ENCODE results near the gene GRAMD1A.
"Not testable (repeated sequence)": the region's sequence is repeated elsewhere in the genome, so short reads cannot be mapped to it uniquely, and the experiment has no call there.

The GRAMD1A gene

DNA sequence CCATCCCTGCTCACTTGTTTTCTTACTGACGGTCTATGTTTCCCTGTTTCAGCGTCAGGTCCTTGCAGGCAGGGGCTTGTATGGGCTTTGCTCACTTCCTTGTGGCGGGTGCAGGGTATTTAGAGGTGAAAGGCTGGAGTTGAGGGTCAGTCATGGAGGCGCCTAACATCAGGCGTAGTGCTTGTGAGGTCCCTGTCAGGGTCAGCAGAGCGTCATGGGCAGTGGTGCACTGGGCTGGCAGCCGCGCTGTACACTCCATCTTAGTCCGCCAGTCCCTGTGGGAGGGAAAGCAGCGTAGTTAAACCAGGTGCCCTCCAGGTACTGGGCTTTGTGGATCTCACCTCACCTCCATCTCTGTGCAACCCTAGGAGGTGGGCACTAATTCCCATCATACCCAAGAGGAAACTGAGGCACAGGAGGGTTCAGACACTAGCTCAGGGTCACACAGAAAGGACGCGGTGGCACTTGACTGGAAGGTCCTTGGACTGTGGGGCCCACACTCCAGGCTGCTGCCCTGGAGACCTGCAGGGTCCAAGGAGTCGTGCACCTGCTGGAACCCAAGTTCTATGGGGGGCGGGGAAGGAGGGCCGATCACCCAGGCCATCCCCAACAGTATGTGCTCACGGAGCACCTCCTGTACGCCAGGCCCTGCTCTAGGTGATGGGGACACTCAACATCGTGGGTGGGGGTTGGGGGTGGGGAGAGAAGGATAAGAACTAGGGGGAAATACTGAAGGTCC, 4.6 kb downstream of the GRAMD1A start:
- DNase-seq (ENCODE audit: low spot score), result no peak

DNA sequence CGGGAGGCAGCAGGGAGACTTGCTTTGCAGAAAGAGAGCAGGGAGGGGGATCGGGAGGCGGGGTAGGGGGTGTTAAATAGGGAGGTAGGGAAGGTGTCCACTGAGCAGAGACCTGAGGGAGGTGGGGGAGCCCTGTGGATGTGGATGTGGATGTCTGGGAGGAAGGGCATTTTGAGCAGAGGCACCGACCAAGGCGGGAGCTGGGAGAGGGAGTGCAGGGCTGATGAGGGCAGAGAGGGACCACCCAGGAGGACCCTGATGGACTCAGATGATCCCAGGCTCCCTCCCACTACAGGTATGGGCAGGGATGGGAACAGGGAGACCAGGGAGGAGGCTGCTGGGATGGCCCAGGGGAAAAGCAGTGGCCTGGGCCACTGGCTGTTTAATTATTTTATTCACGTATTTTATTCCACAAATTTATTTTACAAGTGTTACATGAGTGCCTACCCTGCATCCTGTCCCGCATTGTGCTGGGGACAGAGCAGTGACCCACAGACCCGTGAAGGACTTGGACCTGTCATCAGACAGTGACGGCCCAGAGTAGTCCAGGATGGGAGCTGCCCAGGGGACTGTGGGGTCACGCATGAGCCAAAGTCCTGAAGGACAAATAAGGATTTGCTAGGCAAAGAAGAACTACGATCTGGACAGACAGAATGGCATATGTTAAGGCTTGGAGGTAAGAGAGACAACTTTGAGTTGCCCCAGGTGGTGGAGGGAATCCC, 5.3 kb downstream of the GRAMD1A start:
- DNase-seq (ENCODE audit: low spot score), result no peak

DNA sequence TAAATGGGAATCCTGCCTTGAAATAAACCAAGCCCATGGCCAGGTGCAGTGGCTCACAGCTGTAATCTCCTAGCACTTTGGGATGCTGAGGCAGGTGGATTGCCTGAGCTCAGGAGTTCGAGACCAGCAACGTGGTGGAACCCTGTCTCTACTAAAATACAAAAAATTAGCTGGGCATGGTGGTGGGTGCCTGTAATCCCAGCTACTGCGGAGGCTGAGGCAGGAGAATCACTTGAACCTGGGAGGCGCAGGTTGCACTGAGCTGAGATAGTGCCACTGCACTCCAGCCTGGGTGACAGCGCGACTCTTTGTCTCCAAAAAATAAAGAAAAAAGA, 5.9 kb downstream of the GRAMD1A start:
- DNase-seq (ENCODE audit: low spot score), result not testable (repeated sequence)

- DNase-seq (ENCODE audit: low spot score), result peak; percentile 68
Observed at GRCh38 chr19:35006342-35006998, 6.3 kb downstream of the GRAMD1A start.

- DNase-seq (ENCODE audit: low spot score), result no peak
Observed at GRCh38 chr19:35006999-35007365, 6.9 kb downstream of the GRAMD1A start.

DNA sequence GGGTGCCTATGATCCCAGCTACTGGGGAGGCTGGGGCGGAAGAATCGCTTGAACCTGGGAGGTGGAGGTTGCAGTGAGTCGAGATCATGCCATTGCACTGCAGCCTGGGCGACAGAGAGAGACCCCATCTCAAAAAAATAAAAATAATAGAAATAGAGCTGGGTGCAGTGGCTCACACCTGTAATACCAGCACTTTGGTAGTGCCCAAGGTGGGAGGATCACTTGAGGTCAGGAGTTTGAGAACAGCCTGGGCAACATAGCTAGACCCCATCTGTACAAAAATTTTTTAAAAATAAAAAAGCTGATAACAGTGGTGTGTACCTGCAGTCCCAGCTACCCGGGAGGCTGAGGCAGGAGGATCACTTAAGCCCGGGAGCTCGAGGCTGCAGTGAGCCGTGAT, 7.3 kb downstream of the GRAMD1A start:
- not testable (repeated sequence) for DNase-seq (ENCODE audit: low spot score)

DNA sequence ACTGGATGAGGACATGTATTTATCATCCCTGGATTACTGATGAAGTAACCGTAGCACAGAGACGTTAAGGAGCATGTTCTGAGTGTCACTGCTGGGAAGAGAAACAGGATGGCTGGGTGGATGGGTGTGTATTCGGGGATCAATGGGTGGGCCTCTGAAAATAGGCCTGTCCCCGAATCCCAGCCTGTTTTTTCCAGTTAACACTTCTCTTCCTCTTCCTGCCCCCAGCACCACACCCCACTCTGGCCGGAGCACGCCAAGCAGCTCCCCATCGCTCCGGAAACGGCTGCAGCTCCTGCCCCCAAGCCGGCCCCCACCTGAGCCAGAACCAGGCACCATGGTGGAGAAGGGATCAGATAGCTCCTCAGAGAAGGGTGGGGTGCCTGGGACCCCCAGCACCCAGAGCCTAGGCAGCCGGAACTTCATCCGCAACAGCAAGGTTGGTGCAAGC, 8.8 kb downstream of the GRAMD1A start:
- DNase-seq (ENCODE audit: low spot score), result no peak

- DNase-seq (ENCODE audit: low spot score), result no peak
Observed at GRCh38 chr19:35009424-35010415, 9.6 kb downstream of the GRAMD1A start.

DNA sequence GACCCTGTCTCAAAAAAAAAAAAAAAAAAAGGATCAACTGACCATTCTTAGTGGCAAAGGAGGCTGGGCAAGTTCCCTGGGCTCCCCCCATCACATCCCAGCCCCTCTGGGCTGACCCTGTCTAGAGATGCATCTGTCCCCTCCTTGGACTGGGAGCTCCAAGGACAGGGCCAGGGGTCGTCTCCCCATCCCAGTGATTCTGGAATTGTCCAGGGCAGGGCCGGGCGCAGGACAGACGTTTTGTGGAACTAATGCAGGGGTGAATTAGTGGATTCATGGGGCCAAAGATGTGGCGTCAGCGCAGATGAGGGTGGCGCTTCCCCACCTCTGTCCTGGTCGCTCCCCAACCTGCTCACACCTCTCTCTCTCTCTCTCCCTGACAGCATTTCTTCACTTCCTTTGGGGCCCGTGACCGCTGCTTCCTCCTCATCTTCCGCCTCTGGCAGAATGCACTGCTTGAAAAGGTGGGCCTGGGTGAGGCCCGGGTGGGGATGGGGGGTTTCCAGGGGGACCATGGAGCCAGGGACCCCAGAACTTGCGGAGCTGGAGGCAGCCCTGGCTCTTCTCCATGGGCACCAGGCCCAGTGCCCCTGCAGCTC, 11.1 kb downstream of the GRAMD1A start:
- no peak for DNase-seq (ENCODE audit: low spot score)

- DNase-seq (ENCODE audit: low spot score), result no peak
Observed at GRCh38 chr19:35011737-35012682, 11.9 kb downstream of the GRAMD1A start.

DNA sequence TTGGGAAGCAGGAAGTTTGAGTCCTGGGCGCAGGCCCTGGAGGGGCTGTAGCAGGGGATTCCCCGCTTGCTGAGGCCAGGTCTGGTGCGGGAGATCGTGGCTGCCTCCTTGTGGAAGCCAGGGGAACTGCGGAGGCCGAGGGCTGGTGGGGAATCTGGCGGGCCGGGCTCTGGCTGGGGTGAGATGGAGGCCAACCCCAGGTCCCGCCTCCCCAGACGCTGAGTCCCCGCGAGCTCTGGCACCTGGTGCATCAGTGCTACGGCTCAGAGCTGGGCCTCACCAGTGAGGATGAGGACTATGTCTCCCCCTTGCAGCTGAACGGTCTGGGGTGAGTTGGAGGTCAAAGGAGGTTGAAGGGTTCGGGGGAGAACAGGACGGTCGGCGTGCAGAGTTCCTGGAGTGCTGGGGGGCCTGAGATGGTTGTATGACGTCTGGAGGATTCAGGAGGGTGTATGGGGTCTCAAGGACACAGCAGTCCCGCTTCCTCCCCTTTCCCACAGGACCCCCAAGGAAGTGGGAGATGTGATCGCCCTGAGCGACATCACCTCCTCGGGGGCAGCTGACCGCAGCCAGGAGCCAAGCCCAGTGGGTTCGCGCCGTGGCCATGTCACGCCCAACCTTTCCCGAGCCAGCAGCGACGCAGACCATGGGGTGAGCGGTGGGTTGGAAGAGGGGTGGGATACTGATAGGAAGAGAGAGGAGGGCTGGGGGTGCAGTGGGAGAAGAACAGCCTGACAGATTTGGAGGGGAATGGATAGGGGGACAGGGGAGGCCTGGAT, 13.1 kb downstream of the GRAMD1A start:
- peak; percentile 56 for DNase-seq (ENCODE audit: low spot score)

DNA sequence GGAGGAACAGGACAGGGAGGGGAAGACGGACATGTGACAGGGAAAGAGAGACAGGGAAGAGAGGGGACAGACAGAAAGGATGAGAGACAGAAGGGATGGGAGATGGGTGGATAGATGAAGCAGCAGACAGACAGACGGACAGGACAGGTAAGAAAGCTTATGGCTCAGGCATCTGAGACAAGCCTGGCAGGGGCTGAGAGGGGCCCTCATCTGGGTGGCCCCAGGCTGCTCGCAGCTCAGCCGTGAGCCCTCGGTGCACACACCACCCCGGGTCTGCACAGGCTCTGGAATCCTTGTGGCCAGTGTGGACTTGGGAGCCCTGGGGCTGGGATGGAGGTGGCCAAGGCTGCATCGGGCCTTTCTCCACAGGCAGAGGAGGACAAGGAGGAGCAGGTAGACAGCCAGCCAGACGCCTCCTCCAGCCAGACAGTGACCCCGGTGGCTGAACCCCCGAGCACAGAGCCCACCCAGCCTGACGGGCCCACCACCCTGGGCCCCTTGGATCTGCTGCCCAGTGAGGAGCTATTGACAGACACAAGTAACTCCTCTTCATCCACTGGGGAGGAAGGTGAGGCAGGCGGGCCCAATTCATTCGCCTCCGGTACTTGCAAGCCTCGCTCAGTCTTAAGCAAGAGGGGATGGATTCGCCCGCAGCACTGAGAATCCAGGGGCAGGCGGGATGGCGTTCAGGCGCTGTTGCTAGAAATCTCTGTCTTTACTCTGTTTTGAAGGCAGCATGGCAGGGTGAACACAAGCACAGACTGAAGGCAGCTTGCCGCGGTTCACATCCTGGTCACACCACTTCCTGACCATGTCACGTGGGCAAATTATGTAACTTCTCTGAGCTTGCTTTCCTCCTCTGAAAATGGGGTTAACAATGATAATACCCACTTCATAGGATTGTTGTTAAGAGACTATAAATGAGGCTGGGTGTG, 14.0 kb downstream of the GRAMD1A start:
- no peak for DNase-seq (ENCODE audit: low spot score)

- DNase-seq (ENCODE audit: low spot score), result not testable (repeated sequence)
Observed at GRCh38 chr19:35014774-35015173, 14.7 kb downstream of the GRAMD1A start.

DNA sequence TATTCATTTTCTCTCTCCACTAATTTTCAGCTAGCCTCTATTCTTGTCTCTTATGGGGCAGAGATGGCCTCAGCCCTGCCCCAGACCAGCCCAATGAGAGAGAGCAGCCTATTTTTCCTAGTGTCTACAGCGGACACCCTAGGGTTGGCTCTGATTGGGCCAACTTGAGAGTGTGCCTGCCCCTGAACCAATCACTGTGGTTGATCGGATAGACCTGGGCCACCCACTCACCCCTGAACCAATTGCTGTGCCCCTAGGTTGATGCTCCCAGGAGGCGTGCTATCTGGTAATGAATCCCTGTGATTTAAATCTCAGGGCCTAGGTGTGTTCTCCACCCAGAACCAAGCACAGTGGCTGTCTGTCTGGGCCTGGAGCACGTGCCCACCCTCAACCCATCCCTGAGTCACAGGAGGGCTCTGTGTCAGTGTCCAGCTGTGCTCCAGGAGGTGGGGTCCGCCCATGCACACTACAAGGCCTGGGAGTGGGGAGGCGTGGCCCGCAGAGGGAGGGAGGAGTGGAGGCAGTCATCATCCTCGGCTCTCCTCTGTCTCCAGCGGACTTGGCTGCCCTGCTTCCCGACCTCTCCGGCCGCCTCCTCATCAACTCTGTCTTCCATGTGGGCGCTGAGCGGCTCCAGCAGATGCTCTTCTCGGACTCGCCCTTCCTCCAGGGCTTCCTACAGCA, 15.3 kb downstream of the GRAMD1A start:
- no peak for DNase-seq (ENCODE audit: low spot score)

DNA sequence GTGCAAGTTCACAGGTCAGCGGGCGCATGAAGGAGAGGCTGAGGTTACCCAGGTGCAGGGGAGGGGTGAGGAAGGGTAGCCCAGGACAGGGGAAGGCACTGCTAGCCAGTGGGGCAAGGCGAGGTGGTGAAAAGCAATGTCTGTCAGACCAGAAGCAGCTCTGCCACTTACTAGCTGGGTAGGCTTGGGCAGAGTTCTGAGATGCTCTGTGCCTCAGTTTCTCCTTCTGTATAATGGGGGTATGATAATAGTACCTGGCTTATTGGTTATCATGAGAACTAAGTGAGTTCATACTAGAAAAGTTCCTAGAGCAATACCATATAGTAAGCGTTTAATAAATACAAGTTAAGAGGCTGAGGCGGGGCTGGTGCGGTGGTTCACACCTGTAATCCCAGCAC, 15.8 kb downstream of the GRAMD1A start:
- no peak for DNase-seq (ENCODE audit: low spot score)

GRCh38 chr19:35017507-35017906, 17.4 kb downstream of the GRAMD1A start:
- no peak for DNase-seq (ENCODE audit: low spot score)

DNA sequence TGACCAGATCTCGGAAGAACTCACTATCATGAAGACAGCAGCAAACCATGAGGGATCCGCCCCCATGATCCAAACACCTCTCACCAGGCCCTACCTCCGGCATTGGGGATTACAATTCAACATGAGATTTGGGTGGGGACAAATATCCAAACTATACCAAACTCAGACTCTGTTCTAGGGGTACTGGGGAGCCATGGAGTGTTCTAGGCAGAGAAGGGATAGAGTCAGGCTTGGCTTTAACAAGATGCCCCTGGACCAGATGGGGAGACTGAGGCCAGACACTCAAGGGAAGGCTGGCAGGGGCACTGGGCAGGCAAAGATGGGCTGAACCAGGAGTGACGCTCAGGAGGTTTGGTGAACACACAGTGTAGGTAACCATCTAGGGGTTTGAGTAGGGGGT, 18.3 kb downstream of the GRAMD1A start:
- no peak for DNase-seq (ENCODE audit: low spot score)

- DNase-seq (ENCODE audit: low spot score), result no peak
Observed at GRCh38 chr19:35019144-35019543, 19.0 kb downstream of the GRAMD1A start.
